ENCODE results near the gene RASL11A.

DNA sequence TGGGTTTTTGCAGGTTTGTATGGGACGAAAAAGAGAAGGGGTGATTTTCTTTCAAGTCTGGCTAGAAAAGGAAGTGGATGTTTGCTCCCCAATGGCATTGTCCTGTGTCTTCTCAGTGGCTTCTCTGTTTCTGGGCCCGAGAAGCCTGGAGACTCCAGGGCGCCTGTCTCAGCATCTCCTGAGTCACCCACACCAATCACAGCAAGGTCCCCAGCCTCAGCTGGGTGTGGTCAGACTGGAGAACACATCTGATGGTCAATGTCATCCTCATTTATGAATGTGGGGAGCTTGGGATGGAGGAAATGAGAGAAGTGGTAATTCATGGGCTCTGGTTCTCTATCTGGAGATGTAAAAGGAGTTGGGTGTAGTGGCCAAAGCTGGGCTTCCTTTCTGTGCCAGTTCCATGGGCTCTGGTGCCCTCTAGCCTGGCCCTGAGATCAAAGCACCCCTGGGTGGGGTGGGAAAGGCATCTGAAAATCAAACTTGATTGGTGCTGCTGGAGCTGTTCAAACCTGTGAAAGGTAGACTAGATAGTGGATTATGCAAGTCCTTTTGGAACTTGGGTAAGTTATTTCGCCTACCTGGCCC lies 13.4 kb downstream of the RASL11A start:
- TF ChIP-seq POLR2A (IDR thresholded peaks at IDR 0.05) (no peak), POLR2AphosphoS5 (IDR thresholded peaks at IDR 0.05; ENCODE audit: insufficient read depth in 1 of 2, low read depth in 1 of 2) (no peak)
- TF ChIP-seq, protein P1, sequence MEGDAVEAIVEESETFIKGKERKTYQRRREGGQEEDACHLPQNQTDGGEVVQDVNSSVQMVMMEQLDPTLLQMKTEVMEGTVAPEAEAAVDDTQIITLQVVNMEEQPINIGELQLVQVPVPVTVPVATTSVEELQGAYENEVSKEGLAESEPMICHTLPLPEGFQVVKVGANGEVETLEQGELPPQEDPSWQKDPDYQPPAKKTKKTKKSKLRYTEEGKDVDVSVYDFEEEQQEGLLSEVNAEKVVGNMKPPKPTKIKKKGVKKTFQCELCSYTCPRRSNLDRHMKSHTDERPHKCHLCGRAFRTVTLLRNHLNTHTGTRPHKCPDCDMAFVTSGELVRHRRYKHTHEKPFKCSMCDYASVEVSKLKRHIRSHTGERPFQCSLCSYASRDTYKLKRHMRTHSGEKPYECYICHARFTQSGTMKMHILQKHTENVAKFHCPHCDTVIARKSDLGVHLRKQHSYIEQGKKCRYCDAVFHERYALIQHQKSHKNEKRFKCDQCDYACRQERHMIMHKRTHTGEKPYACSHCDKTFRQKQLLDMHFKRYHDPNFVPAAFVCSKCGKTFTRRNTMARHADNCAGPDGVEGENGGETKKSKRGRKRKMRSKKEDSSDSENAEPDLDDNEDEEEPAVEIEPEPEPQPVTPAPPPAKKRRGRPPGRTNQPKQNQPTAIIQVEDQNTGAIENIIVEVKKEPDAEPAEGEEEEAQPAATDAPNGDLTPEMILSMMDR (IDR thresholded peaks at IDR 0.05), result no peak

All from vagina (tissue), 2 donors.